Cardiac muscle cell (in vitro differentiated cells and primary cell): ENCODE data around the gene NXPH4. TPM values are rescaled to one million over a fixed set of nuclear protein-coding genes. Genes with fewer than 3 reads are reported as not detected.

Experiments
- DNase-seq, 2 donors: peaks; one replicate each; pipeline versions ENCODE4 v3.0.0 to v3.0.0-alpha.2; 2010 to 2017; ENCODE audit warnings: low read depth in 1 of 2, low spot score in 1 of 2
- H3K27ac ChIP-seq: fragments of 200-600 bp; sonication (generic); 2 replicates; pipeline ENCODE4 v1.5.1; 2016
- H3K27me3 ChIP-seq: fragments of 200-600 bp; sonication (generic); 2 replicates; pipeline ENCODE4 v1.6.0; 2016; ENCODE audit warnings: control low read depth
- H3K36me3 ChIP-seq: fragments of 200-600 bp; sonication (generic); 2 replicates; pipeline ENCODE4 v1.5.1; 2016; ENCODE audit warnings: control low read depth
- H3K4me1 ChIP-seq: fragments of 200-600 bp; sonication (generic); 2 replicates; pipeline ENCODE4 v1.8.1; 2017; ENCODE audit warnings: low read depth, mild to moderate bottlenecking, mixed run types
- H3K4me3 ChIP-seq: fragments of 200-600 bp; sonication (generic); 2 replicates; pipeline ENCODE4 v1.5.1; 2016; ENCODE audit warnings: mild to moderate bottlenecking
- H3K9me3 ChIP-seq: fragments of 200-600 bp; sonication (generic); 2 replicates; pipeline ENCODE4 v1.5.1; 2017; ENCODE audit warnings: low read depth, mild to moderate bottlenecking, control low read depth
- polyA plus RNA-seq: library from polyadenylated mRNA; unstranded; fragments of >200 nt; fragmentation: Nextera tagmentation; extraction: Ambion mirVana; gene quantifications from 2 replicates; pipeline ENCODE4 v1.2.1, GENCODE V29; 2016
- total RNA-seq: library from RNA; depleted of rRNA; stranded (reverse); fragments of >200 nt; gene quantifications from 2 replicates; pipeline ENCODE4 v1.2.3, GENCODE V29; 2016
- TF ChIP-seq, protein P1 (sequence below): IDR thresholded peaks from 2 replicates; pipeline ENCODE4 v1.5.1; 2012; ENCODE audit warnings: low read depth, mild to moderate bottlenecking, low read length

The NXPH4 gene
- total and polyA plus RNA-seq, 2 experiments from 2014 or later: 0.61 to 0.80 TPM

GRCh38 chr12:57231276-57232021, 14.9 kb downstream of the NXPH4 start:
- TF ChIP-seq, protein P1, sequence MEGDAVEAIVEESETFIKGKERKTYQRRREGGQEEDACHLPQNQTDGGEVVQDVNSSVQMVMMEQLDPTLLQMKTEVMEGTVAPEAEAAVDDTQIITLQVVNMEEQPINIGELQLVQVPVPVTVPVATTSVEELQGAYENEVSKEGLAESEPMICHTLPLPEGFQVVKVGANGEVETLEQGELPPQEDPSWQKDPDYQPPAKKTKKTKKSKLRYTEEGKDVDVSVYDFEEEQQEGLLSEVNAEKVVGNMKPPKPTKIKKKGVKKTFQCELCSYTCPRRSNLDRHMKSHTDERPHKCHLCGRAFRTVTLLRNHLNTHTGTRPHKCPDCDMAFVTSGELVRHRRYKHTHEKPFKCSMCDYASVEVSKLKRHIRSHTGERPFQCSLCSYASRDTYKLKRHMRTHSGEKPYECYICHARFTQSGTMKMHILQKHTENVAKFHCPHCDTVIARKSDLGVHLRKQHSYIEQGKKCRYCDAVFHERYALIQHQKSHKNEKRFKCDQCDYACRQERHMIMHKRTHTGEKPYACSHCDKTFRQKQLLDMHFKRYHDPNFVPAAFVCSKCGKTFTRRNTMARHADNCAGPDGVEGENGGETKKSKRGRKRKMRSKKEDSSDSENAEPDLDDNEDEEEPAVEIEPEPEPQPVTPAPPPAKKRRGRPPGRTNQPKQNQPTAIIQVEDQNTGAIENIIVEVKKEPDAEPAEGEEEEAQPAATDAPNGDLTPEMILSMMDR: no peak
- Histone ChIP-seq H3K4me1 (peaks cover 13% of the 10 kb centered on the region), H3K36me3 (peaks cover 17% of the 10 kb centered on the region), H3K9me3 (no peaks in the 10 kb centered on the region), H3K27ac (no peak overlapping the region), H3K27me3 (peaks cover 51% of the 10 kb centered on the region), H3K4me3 (no peak overlapping the region)
- DNase-seq: no peak

DNA sequence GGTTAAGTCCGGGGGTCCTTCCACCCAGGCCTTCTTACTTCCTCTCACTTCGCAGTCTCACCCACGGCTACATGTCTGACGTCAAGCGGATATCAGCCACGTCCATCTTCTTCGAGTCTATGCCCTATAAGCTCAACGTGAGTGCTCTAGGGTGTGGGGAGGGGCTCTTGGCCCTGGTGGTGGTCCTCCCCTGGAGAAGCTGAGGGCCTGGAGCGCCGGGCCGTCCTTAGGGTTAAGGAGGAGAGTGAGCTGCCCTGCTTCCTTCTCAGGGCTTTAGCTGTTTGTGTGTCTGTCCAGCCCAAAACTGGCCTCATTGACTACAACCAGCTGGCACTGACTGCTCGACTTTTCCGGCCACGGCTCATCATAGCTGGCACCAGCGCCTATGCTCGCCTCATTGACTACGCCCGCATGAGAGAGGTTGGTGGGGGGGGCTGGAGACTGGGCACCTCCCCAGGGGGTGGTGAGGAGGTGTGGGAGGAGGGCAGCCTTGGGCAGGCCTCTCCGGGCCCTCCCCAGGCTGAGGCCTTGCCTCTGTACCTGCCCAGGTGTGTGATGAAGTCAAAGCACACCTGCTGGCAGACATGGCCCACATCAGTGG, 15.7 kb downstream of the NXPH4 start:
- Histone ChIP-seq H3K36me3 (peaks cover 17% of the 10 kb centered on the region), H3K27me3 (peaks cover 51% of the 10 kb centered on the region), H3K4me1 (peaks cover 12% of the 10 kb centered on the region), H3K9me3 (no peaks in the 10 kb centered on the region), H3K4me3 (no peak overlapping the region), H3K27ac (no peak overlapping the region)
- DNase-seq: no peak
- TF ChIP-seq, protein P1: no peak

- Histone ChIP-seq H3K4me1 (peaks cover 7% of the 10 kb centered on the region), H3K36me3 (peaks cover 17% of the 10 kb centered on the region), H3K9me3 (no peaks in the 10 kb centered on the region), H3K27ac (no peak overlapping the region), H3K27me3 (peaks cover 56% of the 10 kb centered on the region), H3K4me3 (no peak overlapping the region)
- TF ChIP-seq, protein P1: no peak
- peak in 1 of 2 donors; percentile 76 for DNase-seq
These were observed 17.0 kb downstream of the NXPH4 start for GRCh38 chr12:57233357-57234232.

- H3K27me3 ChIP-seq: peaks cover 62% of the 10 kb centered on the region
- no peaks in the 10 kb centered on the region for H3K9me3 ChIP-seq
- no peak for DNase-seq
- TF ChIP-seq, protein P1: no peak
- H3K4me1 ChIP-seq: peaks cover 7% of the 10 kb centered on the region
- peaks cover 17% of the 10 kb centered on the region for H3K36me3 ChIP-seq
- no peak overlapping the region for H3K27ac ChIP-seq
- no peak overlapping the region for H3K4me3 ChIP-seq
These were observed 17.6 kb downstream of the NXPH4 start for GRCh38 chr12:57234233-57234570.

- Histone ChIP-seq H3K27me3 (peaks cover 66% of the 10 kb centered on the region), H3K27ac (no peak overlapping the region), H3K4me1 (peaks cover 7% of the 10 kb centered on the region), H3K36me3 (peaks cover 17% of the 10 kb centered on the region), H3K4me3 (no peak overlapping the region), H3K9me3 (no peaks in the 10 kb centered on the region)
- DNase-seq: no peak
- TF ChIP-seq, protein P1: no peak
These were observed 18.0 kb downstream of the NXPH4 start for GRCh38 chr12:57234571-57235016.
